Neural progenitor cell (in vitro differentiated cells): Measurements from ENCODE around the gene JAK1. TPM values are rescaled to one million over a fixed set of nuclear protein-coding genes. Genes with fewer than 3 reads are reported as not detected.

Experiments used
- DNase-seq: peaks from one replicate; pipeline ENCODE4 v3.0.0-alpha.2; 2016; ENCODE audit warnings: low spot score
- H2AFZ ChIP-seq: fragments of 200-600 bp; sonication (generic); replicated peaks from 2 replicates; pipeline ENCODE4 v1.6.1; 2016; ENCODE audit warnings: antibody characterized with exemption
- H3F3A ChIP-seq: fragments of 200-600 bp; sonication (generic); 2 replicates; pipeline ENCODE4 v1.6.1; 2016; ENCODE audit warnings: antibody characterized with exemption, low read depth
- H3K27ac ChIP-seq: fragments of 200-600 bp; sonication (generic); 2 replicates; pipeline ENCODE4 v1.5.1; 2016; ENCODE audit warnings: mild to moderate bottlenecking
- H3K27me3 ChIP-seq: fragments of 200-600 bp; sonication (generic); 2 replicates; pipeline ENCODE4 v1.6.1; 2016; ENCODE audit warnings: mild to moderate bottlenecking, moderate library complexity
- H3K36me3 ChIP-seq: fragments of 200-600 bp; sonication (generic); 2 replicates; pipeline ENCODE4 v1.5.1; 2016
- H3K4me1 ChIP-seq: fragments of 200-600 bp; sonication (generic); 2 replicates; pipeline ENCODE4 v1.6.1; 2016; ENCODE audit warnings: mixed run types
- H3K4me2 ChIP-seq: fragments of 200-600 bp; sonication (generic); 2 replicates; pipeline ENCODE4 v1.6.1; 2016
- H3K4me3 ChIP-seq: fragments of 200-600 bp; sonication (generic); 2 replicates; pipeline ENCODE4 v1.5.1; 2016
- H3K79me2 ChIP-seq: fragments of 200-600 bp; sonication (generic); 2 replicates; pipeline ENCODE4 v1.6.1; 2016; ENCODE audit warnings: low read depth
- H3K9ac ChIP-seq: fragments of 200-600 bp; sonication (generic); 2 replicates; pipeline ENCODE4 v1.6.1; 2016
- H3K9me3 ChIP-seq: fragments of 200-600 bp; sonication (generic); 2 replicates; pipeline ENCODE4 v1.5.1; 2016; ENCODE audit warnings: low read depth
- H4K20me1 ChIP-seq: fragments of 200-600 bp; sonication (generic); 2 replicates; pipeline ENCODE4 v1.6.1; 2016; ENCODE audit warnings: low read depth
- H3K27ac Mint-ChIP-seq: 3 replicates; pipeline ENCODE4 v1.8.0; 2021; ENCODE audit warnings: mixed read lengths
- H3K27me3 Mint-ChIP-seq: 2 replicates; pipeline ENCODE4 v1.8.0; 2022; ENCODE audit warnings: low read depth, mild to moderate bottlenecking, inconsistent platforms, moderate library complexity, mixed read lengths; ENCODE audit not compliant: insufficient read depth
- H3K36me3 Mint-ChIP-seq: 3 replicates; pipeline ENCODE4 v1.8.0; 2021; ENCODE audit warnings: mixed read lengths
- H3K4me1 Mint-ChIP-seq: 3 replicates; pipeline ENCODE4 v1.8.0; 2021; ENCODE audit warnings: mixed read lengths
- H3K4me3 Mint-ChIP-seq: 3 replicates; pipeline ENCODE4 v1.8.0; 2021; ENCODE audit warnings: mild to moderate bottlenecking, moderate library complexity, mixed read lengths
- H3K9me3 Mint-ChIP-seq: 3 replicates; pipeline ENCODE4 v1.8.0; 2020; ENCODE audit warnings: mixed read lengths
- EZH2 ChIP-seq: fragments of 200-600 bp; sonication (generic); IDR thresholded peaks from 2 replicates; pipeline ENCODE4 v1.6.1; 2017; ENCODE audit warnings: antibody characterized with exemption, mild to moderate bottlenecking, moderate library complexity
- EZH2phosphoT487 ChIP-seq: fragments of 200-600 bp; sonication (generic); IDR thresholded peaks from 2 replicates; pipeline ENCODE4 v1.6.1; 2017; ENCODE audit warnings: antibody characterized with exemption
- total RNA-seq: library from RNA; depleted of rRNA; stranded (reverse); fragments of >200 nt; gene quantifications from 2 replicates; pipeline ENCODE4 v1.2.3, GENCODE V29; 2015; ENCODE audit warnings: low replicate concordance
- TF ChIP-seq, protein P1 (sequence below): fragments of 200-600 bp; sonication (generic); IDR thresholded peaks from 2 replicates; pipeline ENCODE4 v1.5.1; 2017; ENCODE audit warnings: antibody characterized with exemption, mild to moderate bottlenecking

JAK1 gene
- total RNA-seq, 1 donor from 2014 or later: 6.5 TPM

DNA sequence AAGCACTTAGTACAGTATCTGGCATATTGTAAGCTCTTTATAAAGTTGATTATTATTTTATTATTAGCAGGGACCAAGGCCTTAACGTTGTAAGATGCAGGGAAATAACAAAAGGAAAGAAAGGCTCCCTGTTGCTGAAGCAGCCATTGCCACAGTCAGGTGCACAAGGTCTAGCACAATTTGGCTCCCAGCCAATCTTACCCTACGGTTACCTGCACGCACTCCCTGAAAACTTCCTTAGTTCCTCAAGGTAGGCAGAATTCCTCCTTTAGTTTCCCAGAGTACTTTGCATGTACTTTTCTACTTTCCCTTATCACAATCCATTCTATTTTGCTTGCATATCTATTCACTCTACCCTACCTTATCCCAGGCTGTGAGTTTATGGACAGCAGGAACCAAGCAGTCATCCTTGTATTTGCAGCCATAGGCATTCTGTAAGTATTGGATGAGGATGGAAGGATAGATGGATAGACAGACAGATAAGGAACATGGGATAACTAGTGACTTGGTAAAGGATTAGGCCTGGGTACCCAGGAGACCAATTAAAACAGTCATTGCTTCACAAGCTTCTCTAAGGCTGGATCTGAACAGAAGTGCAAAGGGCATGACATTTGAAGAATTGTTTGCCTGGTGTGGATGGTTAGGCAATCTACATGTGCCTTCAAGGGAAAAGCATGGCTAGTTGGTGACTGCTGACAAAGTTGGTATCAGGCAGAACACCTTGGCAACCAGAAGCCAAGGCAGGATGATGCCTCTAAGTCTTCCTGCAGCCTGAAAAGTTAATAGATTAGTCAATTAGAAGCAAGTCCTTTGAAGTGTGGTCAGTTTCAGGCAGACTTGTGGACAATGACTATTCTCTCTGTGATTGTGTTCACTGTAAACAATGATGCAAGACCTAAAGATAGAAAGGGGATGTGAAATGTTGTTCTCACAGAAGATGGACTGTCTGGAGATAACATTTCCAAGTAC lies 20.8 kb upstream of the JAK1 start:
- Mint-ChIP-seq H3K27ac (no peak overlapping the region), H3K4me3 (no peak overlapping the region), H3K36me3 (no peaks in the 10 kb centered on the region), H3K4me1 (no peaks in the 10 kb centered on the region), H3K9me3 (no peaks in the 10 kb centered on the region), H3K27me3 (peaks cover 2% of the 10 kb centered on the region)
- H3K9me3 ChIP-seq: no peaks in the 10 kb centered on the region
- no peaks in the 10 kb centered on the region for H4K20me1 ChIP-seq
- no peak for DNase-seq
- H3K79me2 ChIP-seq: no peaks in the 10 kb centered on the region
- H3F3A ChIP-seq: no peaks in the 10 kb centered on the region
- no peak overlapping the region for H3K4me2 ChIP-seq
- H3K4me1 ChIP-seq: no peaks in the 10 kb centered on the region
- H3K9ac ChIP-seq: no peak overlapping the region
- no peaks in the 10 kb centered on the region for H3K36me3 ChIP-seq
- TF ChIP-seq, protein P1, sequence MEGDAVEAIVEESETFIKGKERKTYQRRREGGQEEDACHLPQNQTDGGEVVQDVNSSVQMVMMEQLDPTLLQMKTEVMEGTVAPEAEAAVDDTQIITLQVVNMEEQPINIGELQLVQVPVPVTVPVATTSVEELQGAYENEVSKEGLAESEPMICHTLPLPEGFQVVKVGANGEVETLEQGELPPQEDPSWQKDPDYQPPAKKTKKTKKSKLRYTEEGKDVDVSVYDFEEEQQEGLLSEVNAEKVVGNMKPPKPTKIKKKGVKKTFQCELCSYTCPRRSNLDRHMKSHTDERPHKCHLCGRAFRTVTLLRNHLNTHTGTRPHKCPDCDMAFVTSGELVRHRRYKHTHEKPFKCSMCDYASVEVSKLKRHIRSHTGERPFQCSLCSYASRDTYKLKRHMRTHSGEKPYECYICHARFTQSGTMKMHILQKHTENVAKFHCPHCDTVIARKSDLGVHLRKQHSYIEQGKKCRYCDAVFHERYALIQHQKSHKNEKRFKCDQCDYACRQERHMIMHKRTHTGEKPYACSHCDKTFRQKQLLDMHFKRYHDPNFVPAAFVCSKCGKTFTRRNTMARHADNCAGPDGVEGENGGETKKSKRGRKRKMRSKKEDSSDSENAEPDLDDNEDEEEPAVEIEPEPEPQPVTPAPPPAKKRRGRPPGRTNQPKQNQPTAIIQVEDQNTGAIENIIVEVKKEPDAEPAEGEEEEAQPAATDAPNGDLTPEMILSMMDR: no peak
- TF ChIP-seq EZH2phosphoT487: no peak
- TF ChIP-seq EZH2: no peak
- no peaks in the 10 kb centered on the region for H3K27me3 ChIP-seq
- H3K4me3 ChIP-seq: no peak overlapping the region
- H2AFZ ChIP-seq: no peak overlapping the region
- no peak overlapping the region for H3K27ac ChIP-seq

- DNase-seq: no peak
- no peak overlapping the region for H3K27ac ChIP-seq
- H3K9ac ChIP-seq: no peak overlapping the region
- no peaks in the 10 kb centered on the region for H3K36me3 ChIP-seq
- no peak for TF ChIP-seq EZH2
- TF ChIP-seq EZH2phosphoT487: no peak
- TF ChIP-seq, protein P1: no peak
- no peak overlapping the region for H3K27ac Mint-ChIP-seq
- H3K4me3 Mint-ChIP-seq: no peak overlapping the region
- no peak overlapping the region for H3K4me2 ChIP-seq
- no peak overlapping the region for H3K4me3 ChIP-seq
- no peaks in the 10 kb centered on the region for H3K9me3 ChIP-seq
- no peaks in the 10 kb centered on the region for H3F3A ChIP-seq
- H3K27me3 ChIP-seq: no peaks in the 10 kb centered on the region
- H3K36me3 Mint-ChIP-seq: no peaks in the 10 kb centered on the region
- no peaks in the 10 kb centered on the region for H3K4me1 ChIP-seq
- H3K79me2 ChIP-seq: no peaks in the 10 kb centered on the region
- no peak overlapping the region for H2AFZ ChIP-seq
- H3K4me1 Mint-ChIP-seq: peaks cover 4% of the 10 kb centered on the region
- H3K27me3 Mint-ChIP-seq: peaks cover 10% of the 10 kb centered on the region
- H3K9me3 Mint-ChIP-seq: no peaks in the 10 kb centered on the region
- H4K20me1 ChIP-seq: no peaks in the 10 kb centered on the region
These were observed 18.4 kb upstream of the JAK1 start for GRCh38 chr1:64984737-64985136.

DNA sequence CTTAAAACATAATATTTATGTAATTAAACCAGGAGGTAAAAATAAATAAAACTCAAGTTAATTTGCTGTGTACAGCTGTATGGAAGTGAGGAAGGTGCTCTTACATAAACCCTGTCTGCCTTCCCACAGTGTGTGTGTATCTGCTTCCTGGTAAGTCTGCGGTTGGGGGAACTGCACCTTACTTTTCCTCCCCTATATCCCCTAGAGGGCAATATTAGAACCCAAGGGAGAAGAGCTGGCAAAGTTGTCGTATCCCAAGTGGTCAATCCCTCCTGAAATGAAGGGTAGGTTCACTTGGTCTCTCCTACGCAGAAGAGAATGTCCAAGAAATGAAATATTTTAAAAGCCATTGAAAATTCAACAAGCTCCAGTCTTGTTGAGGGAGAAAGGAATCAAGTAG lies 17.8 kb upstream of the JAK1 start:
- Histone ChIP-seq H3K4me1 (no peaks in the 10 kb centered on the region), H3K79me2 (no peaks in the 10 kb centered on the region), H3K27me3 (no peaks in the 10 kb centered on the region), H3F3A (no peaks in the 10 kb centered on the region), H2AFZ (no peak overlapping the region), H3K36me3 (no peaks in the 10 kb centered on the region), H4K20me1 (no peaks in the 10 kb centered on the region), H3K4me2 (no peak overlapping the region), H3K27ac (no peak overlapping the region), H3K9ac (no peak overlapping the region), H3K9me3 (no peaks in the 10 kb centered on the region), H3K4me3 (no peak overlapping the region)
- Mint-ChIP-seq H3K4me3 (no peak overlapping the region), H3K9me3 (no peaks in the 10 kb centered on the region), H3K36me3 (no peaks in the 10 kb centered on the region), H3K27me3 (peaks cover 10% of the 10 kb centered on the region), H3K27ac (no peak overlapping the region), H3K4me1 (peaks cover 4% of the 10 kb centered on the region)
- DNase-seq: no peak
- TF ChIP-seq, protein P1: no peak
- TF ChIP-seq EZH2 (no peak), EZH2phosphoT487 (no peak)
